ENCODE measurements around the gene SSR4.
"Not testable (repeated sequence)": the region's sequence is repeated elsewhere in the genome, so short reads cannot be mapped to it uniquely, and the experiment has no call there.

Gene SSR4

DNA sequence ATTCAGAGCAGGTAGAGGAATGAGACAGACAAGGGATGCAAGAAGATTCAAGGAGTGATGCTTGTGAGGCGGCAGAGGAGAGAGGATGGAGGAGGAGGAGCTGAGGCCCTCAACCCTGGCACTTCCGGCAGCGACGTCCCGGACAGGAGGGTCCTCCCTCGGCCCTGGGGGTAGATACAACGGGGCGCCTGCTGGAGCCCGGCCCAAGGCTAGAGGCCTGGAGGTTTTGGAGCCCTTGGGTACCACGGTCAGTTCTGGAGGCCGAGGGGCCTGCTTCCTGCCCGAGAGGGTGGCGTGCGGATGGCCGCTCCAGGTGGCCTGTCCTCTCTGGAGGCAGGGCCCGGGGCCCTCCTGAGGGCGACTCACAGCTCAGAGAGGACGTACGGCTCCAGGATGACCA is 13.5 kb downstream of the SSR4 start:
- H3K4me2 ChIP-seq: no peak overlapping the region
- H3K9ac ChIP-seq: no peak overlapping the region
- H3K4me3 ChIP-seq: no peak overlapping the region
- H3K27ac ChIP-seq: no peak overlapping the region
- H3K9me3 ChIP-seq (replicated peaks in 1 of 11): peaks cover 0 to 64% (median 48%) of the 10 kb centered on the region in 11 experiments; a peak in 17 of 22 replicates
- peaks cover 0 to 4% (median 0%) of the 10 kb centered on the region in 11 experiments; a peak in 3 of 22 replicates for H4K20me1 ChIP-seq
- no peaks in the 10 kb centered on the region for H3K4me1 ChIP-seq
- H3K36me3 ChIP-seq: no peaks in the 10 kb centered on the region
- no peak for TF ChIP-seq Cebpa-rat (IDR thresholded peaks at IDR 0.05)
- peaks cover 32 to 69% (median 56%) of the 10 kb centered on the region in 11 experiments for H3K27me3 ChIP-seq

DNA sequence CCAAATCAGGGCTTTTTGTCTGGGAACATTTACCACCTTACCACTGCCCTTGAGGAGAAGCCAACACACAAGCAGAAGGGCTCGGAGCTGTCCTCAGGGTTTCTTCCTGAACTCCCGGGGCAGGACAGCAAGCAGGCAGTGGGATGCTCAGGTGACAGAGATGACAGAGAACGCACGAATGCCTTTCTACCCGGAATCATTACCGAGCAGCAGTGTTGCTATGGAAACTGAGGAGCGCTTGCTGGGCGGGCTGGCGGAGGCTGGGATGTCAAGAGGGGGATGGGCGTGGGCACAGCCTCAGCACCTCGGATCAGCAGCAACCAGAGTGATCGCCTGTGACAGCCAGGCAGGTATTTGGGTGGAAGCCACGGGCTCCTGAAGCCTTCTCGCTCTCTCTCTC is 17.8 kb downstream of the SSR4 start:
- no peak overlapping the region for H3K9ac ChIP-seq
- peaks cover 0 to 33% (median 22%) of the 10 kb centered on the region in 11 experiments; a peak in 10 of 22 replicates for H3K9me3 ChIP-seq (replicated peaks in 1 of 11)
- no peak overlapping the region for H3K4me3 ChIP-seq
- no peak for TF ChIP-seq Cebpa-rat (IDR thresholded peaks at IDR 0.05)
- H3K27ac ChIP-seq: no peak overlapping the region
- H3K27me3 ChIP-seq: peaks cover 42 to 82% (median 67%) of the 10 kb centered on the region in 11 experiments
- H3K36me3 ChIP-seq: no peaks in the 10 kb centered on the region
- H4K20me1 ChIP-seq: peaks cover 0 to 4% (median 0%) of the 10 kb centered on the region in 11 experiments; a peak in 4 of 22 replicates
- no peak overlapping the region for H3K4me2 ChIP-seq
- peaks cover 20 to 28% (median 26%) of the 10 kb centered on the region in 10 experiments for H3K4me1 ChIP-seq

DNA sequence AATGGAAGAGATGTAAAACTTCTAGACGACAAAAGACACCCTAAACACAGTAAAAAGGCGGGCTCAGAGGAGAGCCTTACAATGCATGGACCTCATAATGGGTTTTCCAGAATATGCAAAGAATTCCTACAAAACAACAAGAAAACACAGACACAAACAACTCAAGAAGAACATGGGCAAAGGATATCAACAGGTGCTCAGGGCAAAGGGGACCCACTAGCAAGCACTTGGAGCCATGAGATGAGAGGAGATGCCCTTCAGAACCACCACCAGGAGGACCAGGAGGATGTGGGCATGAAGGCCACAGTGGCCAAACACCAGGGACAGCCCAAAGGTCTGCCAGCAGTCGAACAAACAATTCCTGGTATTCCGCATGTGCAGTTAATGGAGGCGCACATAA is 18.7 kb downstream of the SSR4 start:
- TF ChIP-seq Cebpa-rat (IDR thresholded peaks at IDR 0.05): no peak
- Histone ChIP-seq H3K9me3 (replicated peaks in 1 of 11) (peaks cover 0 to 38% (median 15%) of the 10 kb centered on the region in 11 experiments; a peak in 9 of 22 replicates), H3K27me3 (peaks cover 45 to 87% (median 75%) of the 10 kb centered on the region in 11 experiments)

DNA sequence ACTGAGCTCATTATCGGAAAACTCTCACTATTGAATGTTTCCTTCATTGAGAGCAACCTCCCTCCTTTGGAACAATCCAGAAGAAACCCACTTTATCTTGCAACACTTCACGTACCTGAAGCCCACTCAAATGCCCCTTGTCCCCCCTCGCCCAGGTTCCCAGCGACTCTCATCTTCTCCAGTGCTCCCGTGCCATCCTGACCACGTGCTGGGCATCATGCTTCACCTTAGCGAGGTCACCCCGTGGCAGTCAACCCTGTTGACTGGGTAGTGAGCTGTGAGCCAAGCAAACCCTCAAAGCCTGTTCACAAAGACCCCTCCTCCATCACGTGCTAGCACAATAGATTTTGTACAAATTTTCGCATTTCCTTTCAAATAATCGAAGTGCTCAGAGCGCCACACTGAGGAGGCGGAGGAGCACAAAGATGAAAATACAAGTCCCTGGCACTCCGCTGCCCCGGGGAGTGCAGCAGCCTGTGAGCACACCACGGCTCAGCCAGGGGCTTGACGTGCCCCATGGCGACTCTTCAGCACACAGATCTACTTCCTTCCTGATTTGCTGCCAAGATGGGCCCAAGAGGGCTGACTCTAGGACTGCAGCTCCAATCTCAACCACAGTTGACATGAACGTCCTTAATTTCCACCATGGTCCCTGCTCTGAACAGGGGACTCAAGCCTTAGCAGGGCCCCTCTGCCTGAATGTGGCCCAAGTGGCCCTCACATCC is 20.3 kb downstream of the SSR4 start:
- peaks cover 30 to 51% (median 45%) of the 10 kb centered on the region in 10 experiments for H3K4me1 ChIP-seq
- H4K20me1 ChIP-seq: peaks cover 0 to 4% (median 0%) of the 10 kb centered on the region in 11 experiments; a peak in 4 of 22 replicates
- peaks cover 56 to 89% (median 79%) of the 10 kb centered on the region in 11 experiments for H3K27me3 ChIP-seq
- no peaks in the 10 kb centered on the region for H3K36me3 ChIP-seq
- H3K4me2 ChIP-seq: peak overlapping the region; percentile 7 to 70 (median 56)
- peak overlapping the region in 4 of 11 experiments; percentile 8 to 41 (median 16); a peak in 4 of 22 replicates for H3K9ac ChIP-seq
- peak overlapping the region in 8 of 11 experiments; percentile 24 to 65 (median 36); a peak in 13 of 22 replicates for H3K27ac ChIP-seq
- TF ChIP-seq Cebpa-rat (IDR thresholded peaks at IDR 0.05): no peak
- H3K4me3 ChIP-seq: no peak overlapping the region
- peaks cover 0 to 37% (median 6%) of the 10 kb centered on the region in 11 experiments; a peak in 7 of 22 replicates for H3K9me3 ChIP-seq (replicated peaks in 1 of 11)

More for the DNA sequence above, 18.7 kb downstream of the SSR4 start:
- Histone ChIP-seq H3K9ac (no peak overlapping the region), H3K4me2 (no peak overlapping the region), H3K27ac (no peak overlapping the region), H4K20me1 (peaks cover 0 to 4% (median 0%) of the 10 kb centered on the region in 11 experiments; a peak in 4 of 22 replicates), H3K4me3 (no peak overlapping the region), H3K36me3 (no peaks in the 10 kb centered on the region), H3K4me1 (peaks cover 25 to 38% (median 35%) of the 10 kb centered on the region in 10 experiments)

DNA sequence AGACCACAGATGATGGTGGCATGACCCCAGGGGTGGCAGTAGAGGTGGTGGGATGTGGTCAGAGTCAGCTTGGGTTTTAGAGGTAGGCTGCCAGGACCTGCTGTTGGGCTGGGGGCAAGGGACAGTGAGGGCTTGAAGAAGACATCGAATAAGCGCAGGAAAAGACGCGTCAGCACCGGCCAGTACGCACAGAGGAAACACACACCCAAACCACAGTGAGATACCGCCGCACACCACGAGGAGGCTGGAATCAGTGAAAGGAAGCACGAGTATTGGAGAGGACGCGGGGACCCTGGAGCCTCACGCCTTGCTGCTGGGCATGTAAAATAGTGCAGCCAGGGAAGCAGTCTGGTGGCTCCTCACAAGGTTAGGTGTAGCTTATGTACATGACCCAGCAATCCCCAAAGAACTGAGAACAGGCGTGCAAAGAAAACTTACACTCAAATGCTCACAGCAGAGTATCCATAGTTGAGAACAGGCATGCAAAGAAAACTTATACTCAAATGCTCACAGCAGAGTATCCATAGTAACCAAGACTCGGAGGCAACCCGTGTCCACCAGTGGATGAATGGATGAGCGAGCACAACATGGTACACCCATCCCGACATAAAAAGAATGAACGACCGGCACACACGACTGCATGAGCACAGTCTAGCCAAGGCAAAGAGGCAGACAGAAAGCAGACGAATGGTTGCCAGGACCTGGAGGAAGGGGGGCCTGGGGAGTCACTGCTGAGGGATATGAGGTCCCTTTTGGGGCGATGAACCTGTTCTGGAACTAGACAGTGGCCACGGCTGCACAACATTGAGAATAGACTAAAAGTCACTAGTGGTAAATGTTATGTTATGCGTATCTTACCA is 22.6 kb downstream of the SSR4 start:
- TF ChIP-seq Cebpa-rat (IDR thresholded peaks at IDR 0.05): no peak
- Histone ChIP-seq H3K36me3 (no peaks in the 10 kb centered on the region), H4K20me1 (peaks cover 0 to 9% (median 0%) of the 10 kb centered on the region in 11 experiments; a peak in 3 of 22 replicates), H3K27ac (peak overlapping the region in 5 of 11 experiments; percentile 12 to 28 (median 19); a peak in 3 of 22 replicates), H3K27me3 (peaks cover 42 to 88% (median 74%) of the 10 kb centered on the region in 11 experiments), H3K9me3 (replicated peaks in 1 of 11) (peaks cover 0 to 28% (median 4%) of the 10 kb centered on the region in 11 experiments; a peak in 7 of 22 replicates), H3K4me1 (peaks cover 30 to 66% (median 59%) of the 10 kb centered on the region in 10 experiments), H3K9ac (peak overlapping the region in 2 of 11 experiments; percentile 9 to 34; a peak in 2 of 22 replicates), H3K4me3 (no peak overlapping the region), H3K4me2 (peak overlapping the region; percentile 36 to 82 (median 70))

DNA sequence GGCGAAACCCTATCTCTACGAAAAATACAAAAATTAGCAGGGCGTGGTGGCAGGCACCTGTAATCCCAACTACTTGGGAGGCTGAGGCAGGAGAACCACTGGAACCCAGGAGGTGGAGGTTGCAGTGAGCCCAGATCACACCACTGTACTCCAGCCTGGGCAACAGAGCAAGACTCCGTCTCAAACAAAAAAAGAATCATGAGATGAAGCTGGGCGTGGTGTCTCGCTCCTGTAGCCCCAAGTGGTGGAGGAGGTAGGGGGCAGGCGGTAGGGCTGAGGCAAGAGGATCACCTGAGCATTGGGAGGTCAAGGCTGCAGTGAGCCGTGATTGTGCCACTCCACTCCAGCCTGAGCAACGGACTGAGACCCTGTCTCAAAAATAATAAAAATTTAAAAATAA is 23.6 kb downstream of the SSR4 start:
- Histone ChIP-seq H3K9me3 (replicated peaks in 1 of 11) (peaks cover 0 to 28% (median 4%) of the 10 kb centered on the region in 11 experiments; a peak in 7 of 22 replicates), H3K4me1 (peaks cover 30 to 70% (median 61%) of the 10 kb centered on the region in 10 experiments), H3K27me3 (peaks cover 39 to 86% (median 73%) of the 10 kb centered on the region in 11 experiments), H3K4me2 (peak overlapping the region in 9 of 11 experiments; percentile 36 to 82 (median 71); a peak in 15 of 22 replicates)
- H4K20me1 ChIP-seq, H3K27ac ChIP-seq, H3K9ac ChIP-seq, H3K4me3 ChIP-seq, H3K36me3 ChIP-seq: not testable (repeated sequence)

DNA sequence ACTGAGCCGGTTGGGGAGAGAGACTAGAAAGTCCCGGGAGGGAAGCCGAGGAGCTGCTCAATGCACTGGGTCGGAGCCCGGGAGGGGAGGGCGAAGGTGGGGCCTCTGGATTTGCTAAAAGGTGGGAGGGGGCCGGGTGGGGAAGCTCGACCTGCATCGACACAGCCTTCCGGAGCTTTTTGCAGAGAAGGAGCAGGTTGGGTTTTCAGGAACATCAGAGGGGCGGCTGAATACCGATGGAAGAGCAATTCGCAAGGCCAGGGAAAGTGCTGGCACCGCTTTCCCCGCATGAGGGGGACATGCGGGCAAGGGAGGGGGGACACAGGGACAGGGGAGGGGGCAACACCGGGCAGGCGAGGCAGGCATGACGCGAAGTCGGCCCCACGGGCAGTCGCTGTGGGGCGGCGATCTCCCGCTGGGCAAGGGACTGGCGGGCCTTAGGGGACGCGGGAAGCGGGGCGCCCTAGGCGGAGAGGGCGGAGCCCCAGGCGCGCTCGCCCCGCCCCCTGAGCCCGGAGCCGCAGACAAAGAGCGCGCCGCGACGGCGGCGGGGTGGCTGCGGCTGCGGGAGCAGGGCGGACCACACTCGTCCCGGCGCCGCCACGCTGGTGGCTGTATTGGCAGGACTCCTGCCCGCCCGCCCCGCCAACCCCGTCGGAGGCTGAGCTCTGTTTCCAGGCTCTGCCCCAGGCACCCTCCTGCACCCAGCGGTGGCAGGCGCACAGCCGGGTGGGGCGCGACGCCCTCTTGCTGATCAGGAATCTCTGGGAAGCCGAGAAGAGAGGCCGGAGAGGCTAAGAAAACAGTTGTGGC is 24.3 kb downstream of the SSR4 start:
- Histone ChIP-seq H3K4me1 (peaks cover 30 to 70% (median 61%) of the 10 kb centered on the region in 10 experiments), H3K27ac (0 out of 22 replicates have a peak overlapping the region, but pooled peaks of 1 of the 11 experiments have one; percentile 9), H3K27me3 (peaks cover 37 to 85% (median 70%) of the 10 kb centered on the region in 11 experiments), H4K20me1 (peaks cover 0 to 9% (median 0%) of the 10 kb centered on the region in 11 experiments; a peak in 2 of 22 replicates), H3K9me3 (replicated peaks in 1 of 11) (peaks cover 0 to 28% (median 4%) of the 10 kb centered on the region in 11 experiments; a peak in 7 of 22 replicates), H3K4me2 (peak overlapping the region; percentile 65 to 83 (median 75)), H3K4me3 (peak overlapping the region; percentile 32 to 62 (median 48)), H3K9ac (peak overlapping the region; percentile 26 to 63 (median 49); a peak in 17 of 22 replicates), H3K36me3 (no peaks in the 10 kb centered on the region)
- no peak for TF ChIP-seq Cebpa-rat (IDR thresholded peaks at IDR 0.05)

Measured in BLaER1 treated with 17β-estradiol and CSF1 and Interleukin-3, amounts not matched to agents 10 nM and 100 nM (cell line).